ENCODE results near the gene TNFRSF14.

- TF ChIP-seq CTCF (conservative IDR thresholded peaks at IDR 0.05; ENCODE audit: low read length) (no peak), EZH2phosphoT487 (IDR thresholded peaks at IDR 0.05; ENCODE audit: borderline replicate concordance, low read depth, low read length) (no peak)
These were observed 49.1 kb upstream of the TNFRSF14 start for GRCh38 chr1:2506901-2507565.
